ENCODE measurements around the gene PRR5L. TPM values are rescaled to one million over a fixed set of nuclear protein-coding genes. Genes with fewer than 3 reads are reported as not detected.

PRR5L gene
- polyA plus RNA-seq, 3 donors: 3.5 to 16.0 (median 7.4) TPM

- Mint-ChIP-seq H3K4me1 (peaks cover 47% of the 10 kb centered on the region), H3K27me3 (ENCODE audit: low read depth in 3 of 3) (peaks cover 0 to 8% (median 3%) of the 10 kb centered on the region in 3 donors), H3K9me3 (peaks cover 0 to 2% (median 0%) of the 10 kb centered on the region in 7 donors), H3K36me3 (peaks cover 0 to 3% of the 10 kb centered on the region in 2 donors), H3K27ac (no peak overlapping the region), H3K4me3 (no peak overlapping the region)
- no peak for TF ChIP-seq CTCF (IDR thresholded peaks at IDR 0.05)
- Histone ChIP-seq H3K9ac (ENCODE audit: insufficient read depth, low read length, poor library complexity, severe bottlenecking) (no peak overlapping the region), H3K27ac (ENCODE audit: low read depth in 1 of 2, low read length in 2 of 2) (no peak overlapping the region), H3K9me3 (replicated peaks in 1 of 2; ENCODE audit: control insufficient read depth in 1 of 2, insufficient read depth in 1 of 2, low read length in 2 of 2) (no peaks in the 10 kb centered on the region), H3K79me2 (ENCODE audit: insufficient read depth, low read length) (no peaks in the 10 kb centered on the region), H3K4me1 (ENCODE audit: control insufficient read depth in 1 of 2, insufficient read depth in 2 of 2, low read length in 2 of 2) (peaks cover 39 to 49% of the 10 kb centered on the region in 2 donors), H3K27me3 (ENCODE audit: control insufficient read depth in 2 of 2, insufficient read depth in 2 of 2, low read length in 2 of 2) (no peaks in the 10 kb centered on the region), H3K4me2 (replicated peaks; ENCODE audit: extremely low read depth, low read length, poor library complexity, severe bottlenecking) (no peak overlapping the region), H3K36me3 (replicated peaks in 1 of 2; ENCODE audit: control insufficient read depth in 1 of 2, insufficient read depth in 2 of 2, low read length in 2 of 2) (no peaks in the 10 kb centered on the region), H2AFZ (ENCODE audit: insufficient read depth, low read depth, low read length, poor library complexity, severe bottlenecking) (no peak overlapping the region), H4K20me1 (ENCODE audit: insufficient read depth, low read length) (no peaks in the 10 kb centered on the region), H3K4me3 (replicated peaks in 1 of 3; ENCODE audit: low read depth in 2 of 3, low read length in 3 of 3) (no peak overlapping the region)
- intact Hi-C loops (cut with micrococcal nuclease): no loop called here
- DNase-seq: no peak
- WGBS (ENCODE audit: insufficient coverage): no CpG with 5 or more reads among the region's 3 CpGs
These were observed 62.3 kb downstream of the PRR5L start for GRCh38 chr11:36358436-36358835.

- Histone ChIP-seq H3K9ac (ENCODE audit: insufficient read depth, low read length, poor library complexity, severe bottlenecking) (no peak overlapping the region), H3K4me2 (replicated peaks; ENCODE audit: extremely low read depth, low read length, poor library complexity, severe bottlenecking) (no peak overlapping the region), H4K20me1 (ENCODE audit: insufficient read depth, low read length) (no peaks in the 10 kb centered on the region), H3K4me3 (replicated peaks in 1 of 3; ENCODE audit: low read depth in 2 of 3, low read length in 3 of 3) (no peak overlapping the region), H2AFZ (ENCODE audit: insufficient read depth, low read depth, low read length, poor library complexity, severe bottlenecking) (no peak overlapping the region), H3K36me3 (replicated peaks in 1 of 2; ENCODE audit: control insufficient read depth in 1 of 2, insufficient read depth in 2 of 2, low read length in 2 of 2) (no peaks in the 10 kb centered on the region), H3K27ac (ENCODE audit: low read depth in 1 of 2, low read length in 2 of 2) (no peak overlapping the region), H3K9me3 (replicated peaks in 1 of 2; ENCODE audit: control insufficient read depth in 1 of 2, insufficient read depth in 1 of 2, low read length in 2 of 2) (no peaks in the 10 kb centered on the region), H3K4me1 (ENCODE audit: control insufficient read depth in 1 of 2, insufficient read depth in 2 of 2, low read length in 2 of 2) (peaks cover 52 to 68% of the 10 kb centered on the region in 2 donors), H3K27me3 (ENCODE audit: control insufficient read depth in 2 of 2, insufficient read depth in 2 of 2, low read length in 2 of 2) (no peaks in the 10 kb centered on the region), H3K79me2 (ENCODE audit: insufficient read depth, low read length) (no peaks in the 10 kb centered on the region)
- Mint-ChIP-seq H3K27me3 (ENCODE audit: low read depth in 3 of 3) (peaks cover 2 to 12% (median 3%) of the 10 kb centered on the region in 3 donors), H3K4me3 (no peak overlapping the region), H3K9me3 (peaks cover 0 to 2% (median 0%) of the 10 kb centered on the region in 7 donors), H3K36me3 (peaks cover 0 to 3% of the 10 kb centered on the region in 2 donors), H3K27ac (no peak overlapping the region), H3K4me1 (peaks cover 57% of the 10 kb centered on the region)
- intact Hi-C loops (cut with micrococcal nuclease): loop anchor here (10.0 kb wide), 2 partner anchors 66 to 94 kb away; partner anchors contain the start of gene PRR5L (in 1 of the 2)
- no peak for TF ChIP-seq CTCF (IDR thresholded peaks at IDR 0.05)
- DNase-seq: no peak
- WGBS (ENCODE audit: insufficient coverage): no CpG with 5 or more reads among the region's 3 CpGs
These were observed 64.2 kb downstream of the PRR5L start for GRCh38 chr11:36360318-36360717.

Measured in CD14-positive monocyte (primary cell).